Upper lobe of left lung (tissue), 6 donors: ENCODE measurements around the gene TFPI. TPM values are rescaled to one million over a fixed set of nuclear protein-coding genes. Genes with fewer than 3 reads are reported as not detected.

Source experiments
- ATAC-seq, 2 donors: fragments of 200-7000 bp; cut with Tn5 transposase; one replicate each; pipeline ENCODE4 v1.9.1; 2022; ENCODE audit warnings: mild to moderate bottlenecking in 2 of 2, moderate library complexity in 2 of 2; ENCODE audit not compliant: low FRiP score in 2 of 2
- DNase-seq, 2 donors: peaks; one replicate each; pipeline ENCODE4 v3.0.0-alpha.2; 2019 to 2020
- H3K27ac ChIP-seq, 4 donors: fragments of 200-600 bp; sonication (generic); one replicate each; pipeline ENCODE4 v1.5.1; 2016 to 2019
- H3K27me3 ChIP-seq, 4 donors: fragments of 200-600 bp; sonication (generic); one replicate each; pipeline ENCODE4 v1.5.1; 2017 to 2019
- H3K36me3 ChIP-seq, 4 donors: fragments of 200-600 bp; sonication (generic); one replicate each; pipeline ENCODE4 v1.5.1; 2016 to 2019
- H3K4me1 ChIP-seq, 4 donors: fragments of 200-600 bp; sonication (generic); one replicate each; pipeline ENCODE4 v1.5.1; 2018 to 2019
- H3K4me3 ChIP-seq, 4 donors: fragments of 200-600 bp; sonication (generic); one replicate each; pipeline ENCODE4 v1.5.1; 2017 to 2019; ENCODE audit warnings: mild to moderate bottlenecking in 2 of 4, moderate library complexity in 1 of 4
- H3K9me3 ChIP-seq, 4 donors: fragments of 200-600 bp; sonication (generic); one replicate each; pipeline ENCODE4 v1.5.1; 2018 to 2019
- CTCF ChIP-seq, 6 experiments: fragments of 450-650 bp in 4 of 6; fragments of 200-600 bp in 2 of 6; sonication (generic) in 2 of 6; IDR thresholded peaks; one replicate each; pipeline ENCODE4 v1.5.1; 2016 to 2019; ENCODE audit warnings: antibody characterized with exemption in 6 of 6
- EP300 ChIP-seq, 4 donors: sonication (generic); formaldehyde crosslinking; IDR thresholded peaks; one replicate each; pipeline ENCODE4 v1.5.1; 2017; ENCODE audit warnings: antibody characterized with exemption in 4 of 4, control low read depth in 2 of 4
- POLR2A ChIP-seq, 4 donors: fragments of 450-650 bp; IDR thresholded peaks; one replicate each; pipeline ENCODE4 v1.5.1; 2016 to 2017; ENCODE audit warnings: antibody characterized with exemption in 4 of 4, mild to moderate bottlenecking in 2 of 4
- POLR2AphosphoS5 ChIP-seq, 2 donors: sonication (generic); formaldehyde crosslinking; IDR thresholded peaks; one replicate each; pipeline ENCODE4 v1.5.1; 2017; ENCODE audit warnings: antibody characterized with exemption in 2 of 2
- WGBS, 2 donors: methylation state at CpG; one replicate each; pipeline ENCODE4 v1.1.5; 2017 to 2018; 5-methylcytosine and 5-hydroxymethylcytosine counted together
- total RNA-seq, 6 donors: library from RNA; depleted of rRNA in 4 of 6; stranded (reverse); fragments of >200 nt in 4 of 6; gene quantifications; one replicate each; pipeline versions ENCODE4 v1.1.0 to v1.2.1, GENCODE V29; 2016 to 2021
- donor health status: DM: no; HTN: no; CAD: no; lungs with moderate emphysema.
- donor health status: DM: no; HTN: yes; CAD: no; lungs with severe emphysema.

TFPI gene
- total RNA-seq, 6 donors from 2014 or later, result 92.3 to 293 (median 243) TPM

- DNase-seq (no peak), ATAC-seq (no peak)
- Histone ChIP-seq H3K27me3 (no peaks in the 10 kb centered on the region), H3K9me3 (no peaks in the 10 kb centered on the region), H3K27ac (peak overlapping the region in 1 of 4 donors; percentile 43), H3K36me3 (no peaks in the 10 kb centered on the region), H3K4me1 (peaks cover 0 to 2% (median 0%) of the 10 kb centered on the region in 4 donors), H3K4me3 (no peak overlapping the region)
- WGBS, 2 donors, result 33 to 41% methylated on average over 4 of the region's 4 CpGs
- TF ChIP-seq CTCF (IDR thresholded peaks at IDR 0.05), result no peak
- no peak for TF ChIP-seq EP300 (IDR thresholded peaks at IDR 0.05)
- no peak for TF ChIP-seq POLR2AphosphoS5 (IDR thresholded peaks at IDR 0.05)
- TF ChIP-seq POLR2A (IDR thresholded peaks at IDR 0.05), result no peak
Observed at GRCh38 chr2:187435756-187436155, 118.5 kb downstream of the TFPI start.

GRCh38 chr2:187435078-187435477 is 119.2 kb downstream of the TFPI start:
- DNase-seq (no peak), ATAC-seq (peak in 1 of 2 donors; percentile 23)
- peak overlapping the region in 2 of 4 donors; percentile 29 to 44 for H3K27ac ChIP-seq
- WGBS, 2 donors, result 64 to 69% methylated on average over 3 of the region's 3 CpGs
- H3K4me1 ChIP-seq, result peaks cover 0 to 3% (median 1%) of the 10 kb centered on the region in 4 donors
- no peaks in the 10 kb centered on the region for H3K36me3 ChIP-seq
- no peaks in the 10 kb centered on the region for H3K27me3 ChIP-seq
- no peaks in the 10 kb centered on the region for H3K9me3 ChIP-seq
- no peak for TF ChIP-seq CTCF (IDR thresholded peaks at IDR 0.05)
- TF ChIP-seq POLR2AphosphoS5 (IDR thresholded peaks at IDR 0.05), result no peak
- TF ChIP-seq POLR2A (IDR thresholded peaks at IDR 0.05), result no peak
- TF ChIP-seq EP300 (IDR thresholded peaks at IDR 0.05), result no peak
- peak overlapping the region in 1 of 4 donors; percentile 4 for H3K4me3 ChIP-seq

GRCh38 chr2:187434342-187434785 is 119.9 kb downstream of the TFPI start:
- no peaks in the 10 kb centered on the region for H3K27me3 ChIP-seq
- no peak overlapping the region for H3K4me3 ChIP-seq
- no peak for ATAC-seq
- TF ChIP-seq EP300 (IDR thresholded peaks at IDR 0.05), result no peak
- TF ChIP-seq POLR2AphosphoS5 (IDR thresholded peaks at IDR 0.05), result no peak
- no peak for TF ChIP-seq CTCF (IDR thresholded peaks at IDR 0.05)
- TF ChIP-seq POLR2A (IDR thresholded peaks at IDR 0.05), result no peak
- no peaks in the 10 kb centered on the region for H3K36me3 ChIP-seq
- peaks cover 0 to 6% (median 1%) of the 10 kb centered on the region in 4 donors for H3K4me1 ChIP-seq
- 61 to 64% methylated on average over 1 of the region's 1 CpG for WGBS, 2 donors
- H3K27ac ChIP-seq, result peak overlapping the region in 1 of 4 donors; percentile 31
- no peaks in the 10 kb centered on the region for H3K9me3 ChIP-seq
- no peak for DNase-seq

- TF ChIP-seq EP300 (IDR thresholded peaks at IDR 0.05) (no peak), POLR2A (IDR thresholded peaks at IDR 0.05) (no peak), CTCF (IDR thresholded peaks at IDR 0.05) (no peak), POLR2AphosphoS5 (IDR thresholded peaks at IDR 0.05) (no peak)
- DNase-seq, result no peak
- no peak overlapping the region for H3K4me3 ChIP-seq
- peaks cover 0 to 9% (median 0%) of the 10 kb centered on the region in 4 donors for H3K36me3 ChIP-seq
- peaks cover 0 to 6% (median 1%) of the 10 kb centered on the region in 4 donors for H3K4me1 ChIP-seq
- no peaks in the 10 kb centered on the region for H3K27me3 ChIP-seq
- no peak overlapping the region for H3K27ac ChIP-seq
- no peak for ATAC-seq
- no peaks in the 10 kb centered on the region for H3K9me3 ChIP-seq
Observed at GRCh38 chr2:187431911-187432310, 122.3 kb downstream of the TFPI start.

- no peaks in the 10 kb centered on the region for H3K27me3 ChIP-seq
- peaks cover 0 to 6% (median 1%) of the 10 kb centered on the region in 4 donors for H3K4me1 ChIP-seq
- TF ChIP-seq CTCF (IDR thresholded peaks at IDR 0.05), result no peak
- peak in 1 of 4 donors; percentile 31 for TF ChIP-seq EP300 (IDR thresholded peaks at IDR 0.05)
- no peak for TF ChIP-seq POLR2A (IDR thresholded peaks at IDR 0.05)
- TF ChIP-seq POLR2AphosphoS5 (IDR thresholded peaks at IDR 0.05), result peak in 1 of 2 donors; percentile 37
- no peaks in the 10 kb centered on the region for H3K9me3 ChIP-seq
- ATAC-seq (no peak), DNase-seq (no peak)
- no peak overlapping the region for H3K4me3 ChIP-seq
- H3K27ac ChIP-seq, result peak overlapping the region in 2 of 4 donors; percentile 55 to 58
- peaks cover 0 to 9% (median 0%) of the 10 kb centered on the region in 4 donors for H3K36me3 ChIP-seq
Observed at GRCh38 chr2:187429989-187430388, 124.2 kb downstream of the TFPI start.
